Fibroblast of lung (primary cell): Measurements from ENCODE around the gene MUTYH. TPM values are rescaled to one million over a fixed set of nuclear protein-coding genes. Genes with fewer than 3 reads are reported as not detected.

ENCODE experiments used
- DNase-seq, 2 donors: peaks; one replicate each; pipeline versions ENCODE4 v3.0.0 to v3.0.0-alpha.2; 2010; ENCODE audit warnings: low read depth in 2 of 2
- H2AFZ ChIP-seq: 2 replicates; pipeline ENCODE4 v1.5.1; 2012; ENCODE audit warnings: low read length, control low read depth, inconsistent platforms
- H3K27ac ChIP-seq: 2 replicates; pipeline ENCODE4 v1.5.1; 2011; ENCODE audit warnings: low read length, control low read depth; ENCODE audit not compliant: insufficient read depth
- H3K27me3 ChIP-seq: 2 replicates; pipeline ENCODE4 v1.5.1; 2011; ENCODE audit warnings: mild to moderate bottlenecking, low read length; ENCODE audit not compliant: control insufficient read depth, insufficient read depth
- H3K36me3 ChIP-seq: 2 replicates; pipeline ENCODE4 v1.5.1; 2011; ENCODE audit warnings: low read length; ENCODE audit not compliant: control insufficient read depth, insufficient read depth
- H3K4me1 ChIP-seq: 2 replicates; pipeline ENCODE4 v1.5.1; 2011; ENCODE audit warnings: low read length; ENCODE audit not compliant: control insufficient read depth, insufficient read depth; ENCODE audit errors: extremely low read depth
- H3K4me2 ChIP-seq: 2 replicates; pipeline ENCODE4 v1.5.1; 2011; ENCODE audit warnings: low read length, control low read depth; ENCODE audit not compliant: insufficient read depth; ENCODE audit errors: extremely low read depth
- H3K4me3 ChIP-seq, 4 experiments: fragments of 200-600 bp in 1 of 4; sonication (generic) in 1 of 4; replicated peaks in 1 of 4; 2 replicates each; pipeline ENCODE4 v1.5.1; 2011 to 2016; ENCODE audit warnings: low read length in 4 of 4, low read depth in 3 of 4, mild to moderate bottlenecking in 3 of 4, control low read depth in 2 of 4, inconsistent platforms in 1 of 4, mixed read lengths in 1 of 4; ENCODE audit not compliant: insufficient read depth in 1 of 4; ENCODE audit errors: control extremely low read depth in 1 of 4
- H3K79me2 ChIP-seq: 2 replicates; pipeline ENCODE4 v1.5.1; 2012; ENCODE audit warnings: mild to moderate bottlenecking, low read length, inconsistent platforms; ENCODE audit not compliant: control insufficient read depth, insufficient read depth
- H3K9ac ChIP-seq: 2 replicates; pipeline ENCODE4 v1.5.1; 2011; ENCODE audit warnings: mild to moderate bottlenecking, low read length, control low read depth; ENCODE audit not compliant: insufficient read depth
- H3K9me3 ChIP-seq: 2 replicates; pipeline ENCODE4 v1.5.1; 2012; ENCODE audit warnings: low read depth, low read length; ENCODE audit not compliant: control insufficient read depth, insufficient read depth
- H4K20me1 ChIP-seq: 2 replicates; pipeline ENCODE4 v1.5.1; 2011; ENCODE audit warnings: low read length; ENCODE audit not compliant: control insufficient read depth, insufficient read depth; ENCODE audit errors: extremely low read depth
- CTCF ChIP-seq, 2 donors: IDR thresholded peaks in 1 of 2; conservative IDR thresholded peaks in 1 of 2; 1 replicate in 1 of 2; 2 replicates in 1 of 2; pipeline ENCODE4 v1.5.1; 2011 to 2012; ENCODE audit warnings: low read length in 2 of 2, control low read depth in 1 of 2, inconsistent platforms in 1 of 2, low read depth in 1 of 2, mild to moderate bottlenecking in 1 of 2
- EZH2 ChIP-seq: IDR thresholded peaks from 2 replicates; pipeline ENCODE4 v1.5.1; 2012; ENCODE audit warnings: low read length, control low read depth, mild to moderate bottlenecking; ENCODE audit errors: missing control alignments
- polyA plus RNA-seq, 2 donors: library from polyadenylated mRNA; depleted of rRNA in 1 of 2; stranded (reverse) in 1 of 2; unstranded in 1 of 2; fragments of >200 nt; gene quantifications; 2 replicates each; pipeline ENCODE4 v1.2.1, GENCODE V29; 2011 to 2012; ENCODE audit warnings: missing spikeins in 1 of 2
- total RNA-seq: library from RNA; depleted of rRNA; stranded (reverse); fragments of >200 nt; gene quantifications from 2 replicates; pipeline ENCODE4 v1.2.1, GENCODE V29; 2014

MUTYH gene
- total and polyA plus RNA-seq, 2 donors (not counting 1 experiment from before 2014, with no cell fraction given), result 3.8 to 15.7 TPM

- TF ChIP-seq CTCF (conservative IDR thresholded peaks at IDR 0.05 in 1 of 2, IDR thresholded peaks at IDR 0.05 in 1 of 2; ENCODE audit: low read depth in 1 of 2, low read length in 2 of 2), result no peak
- no peak for TF ChIP-seq EZH2
- no peaks in the 10 kb centered on the region for H3K4me1 ChIP-seq
- H3K4me3 ChIP-seq, result no peak overlapping the region
- no peak overlapping the region for H3K9ac ChIP-seq
- peaks cover 5% of the 10 kb centered on the region for H3K36me3 ChIP-seq
- H3K79me2 ChIP-seq, result no peaks in the 10 kb centered on the region
- H3K27ac ChIP-seq, result no peak overlapping the region
- H2AFZ ChIP-seq, result no peak overlapping the region
- no peaks in the 10 kb centered on the region for H3K9me3 ChIP-seq
- no peaks in the 10 kb centered on the region for H3K27me3 ChIP-seq
- no peak for DNase-seq
- H3K4me2 ChIP-seq, result no peak overlapping the region
- H4K20me1 ChIP-seq, result no peaks in the 10 kb centered on the region
Measured at GRCh38 chr1:45334308-45335245, 5.7 kb downstream of the MUTYH start.

- no peak for DNase-seq
- no peaks in the 10 kb centered on the region for H3K9me3 ChIP-seq
- no peak overlapping the region for H3K9ac ChIP-seq
- no peak overlapping the region for H3K27ac ChIP-seq
- H3K4me1 ChIP-seq, result peaks cover 3% of the 10 kb centered on the region
- H3K4me3 ChIP-seq, result no peak overlapping the region
- no peak overlapping the region for H2AFZ ChIP-seq
- no peak overlapping the region for H3K4me2 ChIP-seq
- H3K79me2 ChIP-seq, result no peaks in the 10 kb centered on the region
- no peaks in the 10 kb centered on the region for H4K20me1 ChIP-seq
- peaks cover 5% of the 10 kb centered on the region for H3K36me3 ChIP-seq
- no peak for TF ChIP-seq EZH2
- no peak for TF ChIP-seq CTCF (conservative IDR thresholded peaks at IDR 0.05 in 1 of 2, IDR thresholded peaks at IDR 0.05 in 1 of 2; ENCODE audit: low read depth in 1 of 2, low read length in 2 of 2)
- no peaks in the 10 kb centered on the region for H3K27me3 ChIP-seq
Measured at GRCh38 chr1:45332346-45332720, 7.9 kb downstream of the MUTYH start.

- Histone ChIP-seq H3K27me3 (no peaks in the 10 kb centered on the region), H3K9ac (no peak overlapping the region), H3K79me2 (no peaks in the 10 kb centered on the region), H3K4me1 (peaks cover 6% of the 10 kb centered on the region), H4K20me1 (no peaks in the 10 kb centered on the region), H3K4me3 (no peak overlapping the region), H3K4me2 (no peak overlapping the region), H2AFZ (no peak overlapping the region), H3K9me3 (no peaks in the 10 kb centered on the region), H3K27ac (no peak overlapping the region), H3K36me3 (peaks cover 5% of the 10 kb centered on the region)
- TF ChIP-seq CTCF (conservative IDR thresholded peaks at IDR 0.05 in 1 of 2, IDR thresholded peaks at IDR 0.05 in 1 of 2; ENCODE audit: low read depth in 1 of 2, low read length in 2 of 2), result no peak
- DNase-seq, result no peak
Measured at GRCh38 chr1:45331436-45332345, 8.5 kb downstream of the MUTYH start.
